GM10847 (cell line): ENCODE data around the gene GCNT2.

Experiments used
- POLR2A ChIP-seq: IDR thresholded peaks from 2 replicates; pipeline ENCODE4 v1.6.1; 2011; ENCODE audit not compliant: insufficient read length; ENCODE audit errors: extremely low read depth

The GCNT2 gene

GRCh38 chr6:10534419-10534762 is 13.2 kb downstream of the GCNT2 start:
- no peak for TF ChIP-seq POLR2A

DNA sequence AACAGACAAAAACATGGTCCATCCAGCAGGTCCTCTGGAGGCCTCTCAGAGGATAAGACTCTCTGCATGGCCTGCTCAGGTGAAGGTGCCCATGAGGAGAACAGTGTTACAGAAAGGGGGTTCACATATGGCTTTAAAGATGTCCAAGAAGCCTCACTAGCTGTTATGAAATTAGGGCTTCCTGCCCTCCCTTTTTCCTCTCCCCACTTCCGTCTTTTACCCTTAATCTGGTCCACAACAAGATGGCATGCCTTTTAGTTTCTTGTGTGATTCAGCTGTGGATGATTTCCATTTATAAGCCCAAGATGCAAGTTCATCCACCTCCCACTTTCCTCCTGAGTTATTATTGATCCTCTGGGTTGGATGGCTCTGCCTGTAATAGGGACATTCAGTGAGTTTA is 14.0 kb downstream of the GCNT2 start:
- TF ChIP-seq POLR2A: no peak

- no peak for TF ChIP-seq POLR2A
Observed at GRCh38 chr6:10537726-10538125, 16.6 kb downstream of the GCNT2 start.

DNA sequence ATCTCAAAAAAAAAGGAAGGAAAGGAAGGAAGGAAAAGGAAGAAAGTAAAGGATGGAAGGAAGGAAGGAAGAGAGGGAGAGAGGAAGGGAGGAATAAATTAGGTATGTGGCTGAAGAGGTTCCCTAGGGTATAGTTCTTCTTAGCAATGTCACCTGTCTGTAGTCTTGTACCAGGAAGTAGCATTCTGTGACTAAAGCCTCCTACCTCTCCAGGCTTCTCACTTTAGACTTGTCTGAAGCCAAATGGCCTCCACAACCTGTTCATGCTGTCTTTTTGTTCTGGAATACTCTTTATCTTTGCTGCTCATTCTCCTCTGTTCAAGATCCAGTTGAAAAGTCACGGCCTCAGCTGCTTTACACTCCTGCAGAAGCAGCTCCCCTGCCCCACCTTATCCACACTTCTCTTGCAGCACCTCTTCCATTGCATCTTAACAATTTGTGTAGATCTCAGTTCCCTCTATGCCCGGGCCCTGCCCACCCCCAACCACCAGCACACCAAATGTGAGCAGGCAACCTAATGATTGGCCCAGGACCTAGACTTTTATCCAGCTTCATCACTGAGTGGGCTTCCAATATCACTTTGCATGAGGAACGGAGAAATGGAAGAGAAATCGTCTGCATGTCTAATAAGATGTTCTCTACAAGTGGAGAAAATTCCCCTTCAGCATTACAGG is 19.1 kb downstream of the GCNT2 start:
- no peak for TF ChIP-seq POLR2A

- no peak for TF ChIP-seq POLR2A
Observed at GRCh38 chr6:10541591-10541990, 20.4 kb downstream of the GCNT2 start.

GRCh38 chr6:10542213-10542612 is 21.1 kb downstream of the GCNT2 start:
- TF ChIP-seq POLR2A: no peak

DNA sequence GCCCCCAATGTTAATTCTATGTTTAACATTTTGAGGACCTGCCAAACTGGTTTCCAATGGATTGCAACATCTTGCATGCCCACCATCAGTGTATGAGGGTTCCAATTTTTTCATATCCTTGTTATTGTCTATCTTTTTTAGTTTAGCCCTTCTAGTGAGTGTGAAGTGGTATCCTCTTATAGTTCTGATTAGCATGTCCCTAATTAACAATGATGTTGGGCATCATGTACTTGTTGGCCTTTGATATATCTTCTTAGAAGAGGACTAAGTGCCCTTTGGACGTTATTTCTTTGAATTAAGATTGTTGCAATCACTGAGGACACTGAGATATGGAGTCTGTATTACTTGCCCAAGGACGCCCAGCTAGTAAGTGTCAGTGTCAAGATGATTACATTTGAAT is 22.3 kb downstream of the GCNT2 start:
- TF ChIP-seq POLR2A: no peak

DNA sequence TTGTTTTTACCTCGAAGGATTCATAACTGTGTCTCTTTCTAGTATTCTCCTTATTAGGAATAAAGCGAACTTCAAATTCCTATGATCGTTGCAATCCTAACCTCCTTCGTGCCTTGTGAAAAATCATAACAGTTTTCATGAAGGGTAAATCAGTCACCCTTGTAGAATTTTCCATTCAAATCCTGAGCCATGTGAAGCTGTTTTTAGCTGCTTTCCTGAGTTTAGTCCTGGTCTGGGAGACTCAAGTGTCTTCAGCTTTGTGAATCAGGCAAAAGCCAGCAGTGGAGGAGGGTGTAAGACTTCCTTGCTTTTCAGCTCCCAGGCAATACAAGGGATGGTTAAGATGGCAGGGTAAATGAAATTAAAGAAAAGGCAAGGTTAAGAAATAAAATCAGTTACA is 24.3 kb downstream of the GCNT2 start:
- no peak for TF ChIP-seq POLR2A

DNA sequence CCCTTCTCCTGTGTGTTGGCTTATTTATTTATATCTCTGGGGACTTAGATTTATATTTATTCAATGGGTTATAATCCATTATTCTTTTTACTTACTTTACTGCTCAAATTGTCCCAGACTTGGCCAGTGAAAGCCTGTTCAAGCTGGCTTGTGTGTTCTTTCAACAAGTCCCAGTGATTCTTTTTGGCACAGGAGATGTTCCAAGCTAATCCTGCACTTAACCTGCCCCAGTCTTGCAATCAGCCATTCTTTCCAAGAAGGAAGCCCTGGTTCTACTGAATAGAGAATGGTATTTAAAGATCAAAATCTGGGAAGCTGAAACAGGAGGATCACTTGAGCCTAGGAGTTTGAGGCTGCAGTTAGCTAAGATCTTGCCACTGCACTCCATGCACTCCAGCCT is 26.7 kb downstream of the GCNT2 start:
- TF ChIP-seq POLR2A: no peak

- TF ChIP-seq POLR2A: no peak
Observed at GRCh38 chr6:10550764-10551163, 29.6 kb downstream of the GCNT2 start.

- no peak for TF ChIP-seq POLR2A
Observed at GRCh38 chr6:10552270-10552810, 31.2 kb downstream of the GCNT2 start.

DNA sequence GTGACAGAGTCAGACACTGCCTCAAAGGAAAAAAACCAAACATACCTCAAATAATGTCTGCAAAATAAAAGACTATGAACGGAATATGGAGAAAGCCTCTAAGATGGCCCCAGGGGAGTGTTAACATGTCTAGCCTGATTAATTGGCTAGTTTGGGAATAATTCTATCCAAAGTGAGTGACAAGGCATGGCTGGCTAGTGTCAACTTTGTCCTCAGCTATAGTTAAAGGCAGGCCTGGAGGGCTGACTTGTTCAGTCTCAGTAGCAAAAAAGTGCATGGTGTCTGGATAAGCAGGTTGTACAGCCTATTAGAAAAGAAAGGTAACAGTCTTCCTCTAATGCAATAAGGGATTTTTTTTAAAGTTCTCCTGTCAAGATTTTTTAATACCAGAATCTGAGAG is 32.7 kb downstream of the GCNT2 start:
- no peak for TF ChIP-seq POLR2A

DNA sequence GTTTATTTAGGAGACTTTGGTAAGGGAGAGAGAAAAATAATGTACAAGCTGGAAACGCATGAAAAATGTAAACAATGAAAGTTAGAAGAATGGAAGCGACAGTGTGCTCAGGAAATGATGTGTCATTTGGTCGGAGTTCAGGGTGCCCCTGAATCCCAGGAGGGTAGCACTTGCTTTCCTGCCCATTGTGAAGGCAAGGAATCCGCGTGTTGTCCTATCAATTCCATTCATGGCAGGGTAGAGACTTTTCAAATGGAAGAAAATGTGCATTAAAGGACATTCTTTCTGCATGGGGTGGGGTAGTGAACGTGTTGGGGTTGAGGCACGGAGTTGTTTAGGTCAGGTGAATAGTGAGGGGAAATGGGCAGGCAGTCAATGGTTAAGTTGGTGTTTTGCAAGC is 33.7 kb downstream of the GCNT2 start:
- TF ChIP-seq POLR2A: no peak

DNA sequence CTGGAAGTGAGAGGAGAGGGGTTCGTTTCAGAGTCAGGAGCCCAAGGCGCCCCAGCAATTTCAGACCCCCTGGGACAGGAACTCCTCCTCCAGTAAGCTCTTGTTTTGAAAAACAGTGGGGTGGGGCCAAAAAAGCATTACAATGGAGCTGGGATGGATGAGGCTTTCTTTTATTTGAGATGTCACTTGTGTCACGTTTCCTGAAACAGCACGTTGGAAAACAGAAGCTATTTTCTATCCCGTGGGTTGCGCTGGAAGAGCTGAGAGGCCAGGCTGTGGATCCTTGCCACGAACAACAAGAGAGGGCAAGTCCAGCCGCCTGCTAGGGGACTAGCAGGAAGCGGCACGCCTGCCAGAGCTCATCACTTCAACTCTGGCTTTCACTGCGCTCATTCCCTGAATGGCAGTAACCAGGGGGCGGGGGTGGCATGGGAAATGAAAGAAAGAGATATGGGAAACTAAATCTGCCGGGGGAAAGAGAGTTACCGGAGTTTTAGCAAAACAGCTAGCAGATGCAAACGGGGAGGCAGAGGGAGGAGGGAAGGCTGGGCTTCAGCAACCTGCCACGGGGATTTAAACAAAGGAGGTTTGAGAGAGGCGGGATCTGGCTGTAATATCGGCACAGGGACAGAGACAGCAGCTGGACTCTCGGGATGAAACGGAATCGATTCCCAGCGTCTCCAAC is 34.6 kb downstream of the GCNT2 start:
- no peak for TF ChIP-seq POLR2A

GRCh38 chr6:10556589-10556988 is 35.4 kb downstream of the GCNT2 start:
- no peak for TF ChIP-seq POLR2A

GRCh38 chr6:10556992-10557391 is 35.8 kb downstream of the GCNT2 start:
- TF ChIP-seq POLR2A: no peak

GRCh38 chr6:10557913-10558312 is 36.8 kb downstream of the GCNT2 start:
- TF ChIP-seq POLR2A: no peak
